Tibial nerve (tissue), 4 donors: ENCODE results near the gene KMT2E. TPM values are rescaled to one million over a fixed set of nuclear protein-coding genes. Genes with fewer than 3 reads are reported as not detected.
"Not testable (repeated sequence)": the region's sequence is repeated elsewhere in the genome, so short reads cannot be mapped to it uniquely, and the experiment has no call there.

Experiments
- DNase-seq, 2 donors: peaks; one replicate each; pipeline ENCODE4 v3.0.0-alpha.2; 2019; ENCODE audit warnings: low spot score in 2 of 2
- H3K27ac ChIP-seq, 4 donors: fragments of 200-600 bp; sonication (generic) in 3 of 4; one replicate each; pipeline ENCODE4 v1.5.1; 2017 to 2019; ENCODE audit warnings: mild to moderate bottlenecking in 1 of 4
- H3K27me3 ChIP-seq, 2 donors: fragments of 200-600 bp; sonication (generic) in 1 of 2; one replicate each; pipeline versions ENCODE4 v1.5.1 to v1.6.0; 2017 to 2019
- H3K36me3 ChIP-seq, 3 donors: fragments of 200-600 bp; sonication (generic); one replicate each; pipeline ENCODE4 v1.5.1; 2018 to 2019
- H3K4me1 ChIP-seq, 4 donors: fragments of 200-600 bp; sonication (generic) in 3 of 4; one replicate each; pipeline ENCODE4 v1.5.1; 2017 to 2019
- H3K4me3 ChIP-seq, 4 donors: fragments of 200-600 bp; sonication (generic) in 3 of 4; one replicate each; pipeline ENCODE4 v1.5.1; 2017 to 2019; ENCODE audit warnings: mild to moderate bottlenecking in 1 of 4, moderate library complexity in 1 of 4
- H3K9me3 ChIP-seq, 4 donors: fragments of 200-600 bp; sonication (generic) in 3 of 4; one replicate each; pipeline ENCODE4 v1.5.1; 2017 to 2019
- EP300 ChIP-seq, 2 donors: sonication (generic); formaldehyde crosslinking; IDR thresholded peaks; one replicate each; pipeline ENCODE4 v1.6.1; 2017; ENCODE audit warnings: antibody characterized with exemption in 2 of 2, mild to moderate bottlenecking in 1 of 2
- POLR2A ChIP-seq, 2 donors: fragments of 450-650 bp; IDR thresholded peaks; one replicate each; pipeline ENCODE4 v1.6.1; 2017; ENCODE audit warnings: antibody characterized with exemption in 2 of 2, mild to moderate bottlenecking in 2 of 2, moderate library complexity in 2 of 2
- WGBS, 2 donors: methylation state at CpG; one replicate each; pipeline ENCODE4 v1.1.5; 2018; 5-methylcytosine and 5-hydroxymethylcytosine counted together
- total RNA-seq, 4 donors: library from RNA; depleted of rRNA; stranded (reverse); fragments of >200 nt; gene quantifications; one replicate each; pipeline ENCODE4 v1.1.0, GENCODE V29; 2016
- TF ChIP-seq, protein P1 (sequence below), 5 experiments: fragments of 200-600 bp in 3 of 5; fragments of 450-650 bp in 2 of 5; sonication (generic) in 3 of 5; IDR thresholded peaks; one replicate each; pipeline ENCODE4 v1.5.1; 2016 to 2019; ENCODE audit warnings: antibody characterized with exemption in 5 of 5, mild to moderate bottlenecking in 3 of 5, moderate library complexity in 2 of 5

KMT2E gene
- total RNA-seq, 4 donors from 2014 or later = 91.4 to 141 (median 132) TPM

DNA sequence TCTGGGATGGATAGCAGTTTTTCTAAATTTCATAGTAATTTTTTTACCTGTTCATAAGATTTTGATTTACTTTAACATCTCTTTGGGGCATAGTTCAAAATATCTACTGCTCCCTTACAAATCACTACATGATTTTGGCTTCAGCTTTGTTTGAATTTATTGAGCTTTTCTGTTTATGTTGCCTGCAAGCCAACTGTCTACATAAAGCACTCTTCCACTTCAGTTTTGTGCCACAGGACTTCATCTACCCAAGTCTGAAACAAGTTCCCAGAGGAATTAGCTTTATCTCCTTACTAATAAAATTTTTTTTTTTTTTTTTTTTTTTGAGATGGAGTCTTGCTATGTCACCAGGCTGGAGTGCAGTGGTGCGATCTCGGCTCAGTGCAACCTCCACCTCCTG, 45.4 kb upstream of the KMT2E start:
- Histone ChIP-seq H3K4me1 (peaks cover 0 to 57% (median 19%) of the 10 kb centered on the region in 4 donors), H3K4me3 (no peak overlapping the region), H3K9me3 (no peaks in the 10 kb centered on the region), H3K27ac (no peak overlapping the region), H3K27me3 (no peaks in the 10 kb centered on the region), H3K36me3 (no peaks in the 10 kb centered on the region)
- TF ChIP-seq EP300 (IDR thresholded peaks at IDR 0.05) (no peak), POLR2A (IDR thresholded peaks at IDR 0.05) (no peak)
- TF ChIP-seq, protein P1, sequence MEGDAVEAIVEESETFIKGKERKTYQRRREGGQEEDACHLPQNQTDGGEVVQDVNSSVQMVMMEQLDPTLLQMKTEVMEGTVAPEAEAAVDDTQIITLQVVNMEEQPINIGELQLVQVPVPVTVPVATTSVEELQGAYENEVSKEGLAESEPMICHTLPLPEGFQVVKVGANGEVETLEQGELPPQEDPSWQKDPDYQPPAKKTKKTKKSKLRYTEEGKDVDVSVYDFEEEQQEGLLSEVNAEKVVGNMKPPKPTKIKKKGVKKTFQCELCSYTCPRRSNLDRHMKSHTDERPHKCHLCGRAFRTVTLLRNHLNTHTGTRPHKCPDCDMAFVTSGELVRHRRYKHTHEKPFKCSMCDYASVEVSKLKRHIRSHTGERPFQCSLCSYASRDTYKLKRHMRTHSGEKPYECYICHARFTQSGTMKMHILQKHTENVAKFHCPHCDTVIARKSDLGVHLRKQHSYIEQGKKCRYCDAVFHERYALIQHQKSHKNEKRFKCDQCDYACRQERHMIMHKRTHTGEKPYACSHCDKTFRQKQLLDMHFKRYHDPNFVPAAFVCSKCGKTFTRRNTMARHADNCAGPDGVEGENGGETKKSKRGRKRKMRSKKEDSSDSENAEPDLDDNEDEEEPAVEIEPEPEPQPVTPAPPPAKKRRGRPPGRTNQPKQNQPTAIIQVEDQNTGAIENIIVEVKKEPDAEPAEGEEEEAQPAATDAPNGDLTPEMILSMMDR (IDR thresholded peaks at IDR 0.05) = no peak
- no peak for DNase-seq
- 77 to 86% methylated on average over 2 of the region's 2 CpGs for WGBS, 2 donors

DNA sequence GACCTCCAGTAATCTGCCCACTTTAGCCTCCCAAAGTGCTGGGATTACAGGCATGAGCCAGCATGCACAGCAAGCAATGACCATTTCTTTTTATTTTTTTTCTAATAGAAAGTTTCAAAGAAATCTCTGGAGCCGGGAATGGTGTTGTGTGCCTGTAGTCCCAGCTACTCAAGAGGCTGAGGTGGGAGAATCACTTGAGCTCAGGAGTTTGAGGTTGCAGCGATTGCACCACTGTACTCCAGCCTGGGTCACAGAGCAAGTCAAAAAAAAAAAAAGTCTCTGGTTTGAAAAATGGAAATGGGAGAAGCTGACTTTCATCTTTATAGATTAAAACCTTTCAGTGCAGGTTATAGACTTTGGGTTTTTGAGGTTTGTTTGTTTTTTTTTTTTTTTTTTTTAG, 44.8 kb upstream of the KMT2E start:
- no peak for DNase-seq
- Histone ChIP-seq H3K4me3 (no peak overlapping the region), H3K4me1 (peaks cover 0 to 57% (median 17%) of the 10 kb centered on the region in 4 donors), H3K36me3 (no peaks in the 10 kb centered on the region), H3K27ac (no peak overlapping the region), H3K27me3 (no peaks in the 10 kb centered on the region), H3K9me3 (no peaks in the 10 kb centered on the region)
- 87 to 93% methylated on average over 2 of the region's 2 CpGs for WGBS, 2 donors
- TF ChIP-seq POLR2A (IDR thresholded peaks at IDR 0.05) = no peak

DNA sequence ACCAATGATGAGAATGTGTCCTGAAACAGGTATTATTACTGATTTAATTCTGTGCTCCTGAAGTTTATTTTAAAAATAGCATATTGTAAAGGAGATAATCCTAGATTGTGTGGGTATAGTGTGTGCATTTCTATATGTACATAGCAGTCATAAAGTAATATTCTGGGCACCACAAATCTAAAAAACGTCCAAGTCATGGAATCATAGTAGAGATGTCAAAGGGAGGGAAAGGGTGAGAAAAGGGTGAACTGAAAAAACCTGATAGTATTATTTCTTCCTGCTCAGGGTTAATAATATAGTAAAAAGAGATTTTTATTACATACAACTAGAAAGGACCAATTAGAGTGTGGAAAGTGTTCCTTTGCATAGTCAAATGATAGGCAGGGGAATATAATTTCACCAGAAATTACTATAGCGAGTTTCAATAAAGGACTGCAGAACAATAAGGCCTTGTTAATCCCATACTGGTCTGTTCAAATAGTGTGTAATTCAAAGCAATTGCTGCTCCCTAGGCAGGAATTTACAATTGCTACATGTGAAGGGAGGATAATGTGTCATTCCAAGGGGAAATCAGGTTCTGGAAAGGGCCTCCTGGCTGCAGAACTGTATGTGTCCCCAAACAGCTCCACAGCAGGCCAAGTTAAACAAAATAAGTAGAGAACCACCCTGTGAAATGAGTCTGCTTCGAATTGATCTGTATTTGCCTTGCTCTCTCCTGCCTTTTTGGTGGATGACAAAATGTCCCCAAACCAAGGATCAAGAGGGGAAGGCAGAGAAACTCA, 42.5 kb upstream of the KMT2E start:
- Histone ChIP-seq H3K36me3 (no peaks in the 10 kb centered on the region), H3K4me1 (peaks cover 0 to 58% (median 22%) of the 10 kb centered on the region in 4 donors), H3K27ac (peak overlapping the region in 3 of 4 donors; percentile 23 to 70 (median 57)), H3K27me3 (no peaks in the 10 kb centered on the region), H3K4me3 (no peak overlapping the region), H3K9me3 (no peaks in the 10 kb centered on the region)
- DNase-seq = no peak
- TF ChIP-seq POLR2A (IDR thresholded peaks at IDR 0.05) (no peak), EP300 (IDR thresholded peaks at IDR 0.05) (peak in 1 of 2 donors; percentile 56)
- 30 to 36% methylated on average over 3 of the region's 3 CpGs for WGBS, 2 donors

DNA sequence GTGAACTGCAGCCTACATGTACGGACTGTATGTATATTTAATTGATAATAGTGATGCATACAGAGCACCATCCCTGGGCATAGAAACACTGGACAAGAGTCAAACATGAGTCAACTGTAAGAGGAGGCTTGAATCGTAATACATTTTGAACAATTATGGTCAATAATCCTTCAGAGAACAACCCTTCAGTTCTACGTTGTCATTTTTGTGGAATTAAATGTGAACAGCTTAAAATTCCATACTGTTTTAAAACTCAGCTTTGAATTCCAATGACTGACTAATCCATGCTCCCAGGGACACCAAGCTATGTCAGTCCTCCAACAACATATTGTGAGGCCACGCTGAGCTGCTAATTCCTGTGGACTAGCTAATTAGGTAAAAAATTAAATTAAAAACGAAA, 41.5 kb upstream of the KMT2E start:
- 65 to 72% methylated on average over 5 of the region's 5 CpGs for WGBS, 2 donors

DNA sequence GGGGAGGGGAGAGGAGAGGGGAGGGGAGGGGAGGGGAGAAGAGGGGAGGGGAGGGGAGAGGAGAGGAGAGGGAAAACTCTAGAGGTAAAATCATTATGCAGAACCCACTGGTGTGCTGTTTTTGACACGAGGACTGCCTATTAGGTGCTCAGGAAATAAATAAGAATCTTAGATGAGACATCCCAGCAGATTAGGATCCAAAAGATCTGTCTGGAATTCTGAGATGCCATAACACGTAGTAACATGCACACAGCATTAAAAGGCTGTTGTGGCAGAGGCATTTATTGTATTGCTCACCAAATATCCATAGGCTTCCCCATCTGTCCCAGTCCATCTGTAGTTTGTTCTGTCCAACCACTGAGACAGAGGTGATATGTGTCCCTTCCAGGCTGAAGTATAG, 40.8 kb upstream of the KMT2E start:
- peaks cover 0 to 69% (median 33%) of the 10 kb centered on the region in 4 donors for H3K4me1 ChIP-seq
- WGBS, 2 donors = 89 to 90% methylated on average over 2 of the region's 2 CpGs
- H3K27me3 ChIP-seq = no peaks in the 10 kb centered on the region
- no peak overlapping the region for H3K4me3 ChIP-seq
- H3K9me3 ChIP-seq = no peaks in the 10 kb centered on the region
- DNase-seq = no peak
- no peak for TF ChIP-seq EP300 (IDR thresholded peaks at IDR 0.05)
- H3K36me3 ChIP-seq = no peaks in the 10 kb centered on the region
- H3K27ac ChIP-seq = peak overlapping the region in 1 of 4 donors; percentile 72

More for the DNA sequence above, 41.5 kb upstream of the KMT2E start:
- no peaks in the 10 kb centered on the region for H3K36me3 ChIP-seq
- no peak overlapping the region for H3K4me3 ChIP-seq
- H3K9me3 ChIP-seq = no peaks in the 10 kb centered on the region
- TF ChIP-seq, protein P1 (IDR thresholded peaks at IDR 0.05) = no peak
- no peak for TF ChIP-seq EP300 (IDR thresholded peaks at IDR 0.05)
- no peak for TF ChIP-seq POLR2A (IDR thresholded peaks at IDR 0.05)
- peaks cover 0 to 69% (median 27%) of the 10 kb centered on the region in 4 donors for H3K4me1 ChIP-seq
- peak overlapping the region in 1 of 4 donors; percentile 70 for H3K27ac ChIP-seq
- no peaks in the 10 kb centered on the region for H3K27me3 ChIP-seq
- DNase-seq = no peak

DNA sequence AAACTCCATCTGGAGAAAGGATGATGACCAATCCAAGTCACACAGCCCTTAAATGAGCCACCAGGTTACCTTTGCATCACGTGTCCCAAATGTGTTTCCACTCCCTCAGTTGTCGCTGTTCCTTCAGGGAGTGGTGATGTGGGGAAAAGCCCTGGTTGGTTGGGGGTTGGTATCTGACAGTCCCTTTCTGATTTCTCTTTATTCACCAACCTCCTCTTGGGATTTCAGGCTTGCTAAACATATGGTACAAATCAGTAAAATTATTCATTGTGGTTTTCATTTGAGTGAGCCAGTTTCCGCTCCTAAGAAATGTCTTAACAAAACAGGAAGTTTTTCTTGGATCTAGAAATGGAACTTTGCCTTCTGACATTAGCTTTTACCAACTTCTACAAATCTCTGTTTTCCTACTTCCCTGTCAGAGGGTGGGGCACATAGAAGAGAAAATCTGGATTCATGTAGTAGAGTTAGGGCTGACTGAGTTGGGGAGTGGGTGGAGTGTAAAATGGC, 40.0 kb upstream of the KMT2E start:
- Histone ChIP-seq H3K27me3 (no peaks in the 10 kb centered on the region), H3K4me3 (no peak overlapping the region), H3K27ac (peak overlapping the region in 3 of 4 donors; percentile 59 to 76 (median 72)), H3K9me3 (no peaks in the 10 kb centered on the region), H3K4me1 (peaks cover 0 to 70% (median 37%) of the 10 kb centered on the region in 4 donors), H3K36me3 (no peaks in the 10 kb centered on the region)
- TF ChIP-seq, protein P1 (IDR thresholded peaks at IDR 0.05) = no peak
- TF ChIP-seq EP300 (IDR thresholded peaks at IDR 0.05) = peak in 1 of 2 donors; percentile 68
- TF ChIP-seq POLR2A (IDR thresholded peaks at IDR 0.05) = no peak
- WGBS, 2 donors = 38 to 43% methylated on average over 3 of the region's 3 CpGs
- DNase-seq = no peak

DNA sequence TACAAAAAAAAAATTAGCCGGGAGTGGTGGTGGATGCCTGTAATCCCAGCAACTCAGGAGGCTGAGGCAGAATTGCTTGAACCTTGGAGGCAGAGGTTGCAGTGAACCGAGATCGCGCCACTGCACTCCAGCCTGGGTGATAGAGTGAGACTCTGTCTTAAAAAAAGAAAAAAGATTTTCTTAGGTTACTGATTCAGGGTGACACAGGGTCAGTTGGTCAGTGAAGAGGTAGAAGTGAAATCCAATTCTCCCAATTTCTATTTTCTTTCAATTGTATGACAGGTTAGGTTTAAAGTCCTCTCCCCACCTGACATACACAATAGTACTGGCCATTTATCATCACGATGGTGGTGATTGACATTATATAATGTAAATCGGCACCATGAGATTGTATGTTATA, 38.5 kb upstream of the KMT2E start:
- not testable (repeated sequence) for H3K27me3 ChIP-seq, H3K4me3 ChIP-seq, DNase-seq, H3K36me3 ChIP-seq, H3K9me3 ChIP-seq
- H3K27ac ChIP-seq = peak overlapping the region in 2 of 4 donors; percentile 67 to 98
- peaks cover 0 to 77% (median 47%) of the 10 kb centered on the region in 4 donors for H3K4me1 ChIP-seq
- 95 to 96% methylated on average over 6 of the region's 6 CpGs for WGBS, 2 donors
